Naive thymus-derived CD4-positive, alpha-beta T cell (primary cell): ENCODE measurements around the gene XPA. TPM values are rescaled to one million over a fixed set of nuclear protein-coding genes. Genes with fewer than 3 reads are reported as not detected.
"Not testable (repeated sequence)": the region's sequence is repeated elsewhere in the genome, so short reads cannot be mapped to it uniquely, and the experiment has no call there.

Source experiments
- ATAC-seq: fragments of 150-1000 bp; cut with Tn5 transposase; 2 replicates; pipeline ENCODE4 v1.10.0; 2021; ENCODE audit warnings: mild to moderate bottlenecking, moderate library complexity
- CTCF ChIA-PET: fragments of 350-600 bp; sonication (Branson Sonifier 250); formaldehyde crosslinking; loops from one replicate; lab custom pipeline; 2021; ENCODE audit warnings: antibody characterized with exemption; lab: Charles Lee
- POLR2A ChIA-PET: fragments of 350-600 bp; sonication (Branson Sonifier 250); formaldehyde crosslinking; loops from one replicate; lab custom pipeline; 2021; ENCODE audit warnings: antibody characterized with exemption, inconsistent platforms; lab: Charles Lee
- DNase-seq, 9 donors: peaks; one replicate each; pipeline versions ENCODE4 v3.0.0 to v3.0.0-alpha.2; 2020 to 2022; ENCODE audit warnings: mixed read lengths in 1 of 9
- H3K27ac ChIP-seq: one replicate; pipeline ENCODE4 v1.7.0; 2013; ENCODE audit warnings: mild to moderate bottlenecking, low read depth, low read length, moderate library complexity
- H3K27me3 ChIP-seq, 2 donors: one replicate each; pipeline ENCODE4 v1.7.0; 2013; ENCODE audit warnings: low read length in 2 of 2, mild to moderate bottlenecking in 2 of 2, moderate library complexity in 2 of 2; ENCODE audit not compliant: control insufficient read depth in 2 of 2, insufficient read depth in 2 of 2
- H3K36me3 ChIP-seq, 3 experiments: 1 replicate in 2 of 3; 2 replicates in 1 of 3; pipeline ENCODE4 v1.7.0; 2013; ENCODE audit warnings: low read length in 3 of 3, mild to moderate bottlenecking in 3 of 3, moderate library complexity in 1 of 3; ENCODE audit not compliant: insufficient read depth in 3 of 3, control insufficient read depth in 2 of 3
- H3K4me1 ChIP-seq, 2 donors: one replicate each; pipeline ENCODE4 v1.7.0; 2013; ENCODE audit warnings: low read length in 2 of 2, mild to moderate bottlenecking in 2 of 2, moderate library complexity in 1 of 2; ENCODE audit not compliant: control insufficient read depth in 2 of 2, insufficient read depth in 2 of 2
- H3K4me3 ChIP-seq: 2 replicates; pipeline ENCODE4 v1.7.0; 2013; ENCODE audit warnings: mild to moderate bottlenecking, low read length
- H3K9me3 ChIP-seq, 3 experiments: 1 replicate in 2 of 3; 2 replicates in 1 of 3; pipeline ENCODE4 v1.7.0; 2013; ENCODE audit warnings: low read length in 3 of 3; ENCODE audit not compliant: control insufficient read depth in 2 of 3
- H3K27ac Mint-ChIP-seq, 9 donors: one replicate each; pipeline ENCODE4 v1.8.0; 2020 to 2022; ENCODE audit warnings: mixed read lengths in 9 of 9, mild to moderate bottlenecking in 8 of 9, moderate library complexity in 5 of 9, inconsistent platforms in 2 of 9
- H3K27me3 Mint-ChIP-seq, 5 donors: one replicate each; pipeline ENCODE4 v1.8.0; 2021 to 2022; ENCODE audit warnings: mixed read lengths in 5 of 5, mild to moderate bottlenecking in 1 of 5
- H3K36me3 Mint-ChIP-seq, 5 donors: one replicate each; pipeline ENCODE4 v1.8.0; 2020 to 2022; ENCODE audit warnings: mixed read lengths in 5 of 5, mild to moderate bottlenecking in 3 of 5, inconsistent platforms in 1 of 5
- H3K4me1 Mint-ChIP-seq, 7 donors: one replicate each; pipeline ENCODE4 v1.8.0; 2020 to 2022; ENCODE audit warnings: mixed read lengths in 7 of 7, mild to moderate bottlenecking in 3 of 7, inconsistent platforms in 1 of 7
- H3K4me3 Mint-ChIP-seq, 10 donors: one replicate each; pipeline ENCODE4 v1.8.0; 2020 to 2022; ENCODE audit warnings: mild to moderate bottlenecking in 10 of 10, mixed read lengths in 10 of 10, moderate library complexity in 6 of 10, inconsistent platforms in 2 of 10
- H3K9me3 Mint-ChIP-seq, 11 donors: one replicate each; pipeline ENCODE4 v1.8.0; 2020 to 2022; ENCODE audit warnings: mixed read lengths in 11 of 11, mild to moderate bottlenecking in 4 of 11, inconsistent platforms in 1 of 11, moderate library complexity in 1 of 11
- intact Hi-C, 2 donors: fragments of 100-400 bp; cut with micrococcal nuclease; formaldehyde crosslinking; loops; one replicate each; pipeline ENCODE4 v1.15.1; 2023
- polyA plus RNA-seq, 2 donors: library from polyadenylated mRNA; unstranded; fragments of 300-500 nt; fragmentation: Illumina TruSeq; gene quantifications; one replicate each; pipeline ENCODE4 v1.2.3, GENCODE V29; 2021
- total RNA-seq, 6 experiments: library from RNA in 5 of 6; stranded (reverse) in 5 of 6; gene quantifications; 1 replicate in 5 of 6; 2 replicates in 1 of 6; pipeline ENCODE4 v1.2.3 and lab custom pipeline; 2021 to 2026

Gene XPA
- 10 to 100 TPM; 16.7 to 30.3 (median 23.2) TPM for total RNA-seq
- polyA plus RNA-seq = 10 to 100 TPM; 32.4 to 38.9 TPM
- total RNA-seq (lab: John Stamatoyannopoulos, UW) = 20.9 reads per million, percentile 51 among the genes with 10 or more reads in this experiment

DNA sequence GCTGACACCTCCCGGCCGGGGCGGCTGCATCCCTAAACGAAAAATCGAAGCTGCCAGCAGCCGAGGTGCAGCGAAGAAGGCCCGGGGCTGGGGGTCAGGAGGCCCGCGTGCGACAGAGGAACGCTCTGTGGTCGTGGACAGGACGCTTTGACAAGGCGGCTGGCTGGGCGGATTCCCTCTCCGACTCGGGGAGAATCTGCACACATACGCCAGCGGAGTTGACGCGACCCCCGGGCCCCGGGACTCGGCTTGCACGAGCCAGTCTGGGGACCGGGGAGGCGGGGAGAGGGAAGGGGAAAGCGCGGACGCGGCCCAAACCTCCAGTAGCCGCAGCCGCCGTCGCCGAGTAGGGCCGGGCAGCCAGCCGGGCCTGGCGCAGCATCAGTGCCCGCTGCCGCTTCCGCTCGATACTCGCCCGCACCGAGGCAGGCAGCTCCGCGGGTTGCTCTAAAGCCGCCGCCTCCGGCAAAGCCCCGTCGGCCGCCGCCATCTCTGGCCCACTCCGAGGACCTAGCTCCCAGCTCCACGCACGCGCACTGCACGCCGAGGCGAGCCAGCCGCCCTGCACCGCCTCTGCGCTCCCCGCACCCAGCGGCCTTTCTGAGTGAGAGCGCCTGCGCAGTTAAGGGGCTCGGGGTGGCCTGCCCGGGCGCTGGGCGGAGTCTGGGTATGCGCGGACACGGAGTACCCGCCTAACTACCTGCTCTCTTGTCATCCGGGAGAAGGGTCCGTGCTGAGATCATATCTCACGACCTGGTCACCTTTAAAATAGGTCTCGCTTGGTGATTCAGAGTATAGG lies at the start of gene XPA:
TSS of gene XPA (minus strand) at position 538 of the 799 bp plus-strand sequence. CDS start at position 490, 48 bp downstream.
- DNase-seq (peak; percentile 95 to 98 (median 96)), ATAC-seq (peak; percentile 97)
- intact Hi-C loops = loop anchor here (1.0 to 5.0 kb wide), 15 partner anchors 13 to 560 kb away; partner anchors contain the start of genes NCBP1 (in 2 of the 2), TBC1D2 (in 2 of the 2), TDRD7 (in 2 of the 2) and TRMO (in 2 of the 2)
- POLR2A ChIA-PET = interaction anchor here (0.6 to 4.1 kb wide), 18 partner anchors 9 to 560 kb away, joined by 3 to 27 read pairs (median 3); partner anchors contain the start of genes ANP32B, NANS, NCBP1 and TRMO
- CTCF ChIA-PET = interaction anchor here (0.8 to 1.0 kb wide), 2 partner anchors 8 to 12 kb away, joined by 4 to 6 read pairs; no protein-coding TSS in a partner anchor
- Mint-ChIP-seq H3K4me1 (peaks cover 53 to 70% (median 65%) of the 10 kb centered on the region in 7 donors), H3K36me3 (peaks cover 0 to 13% (median 8%) of the 10 kb centered on the region in 5 donors), H3K27ac (peak within 1 kb of the TSS; percentile 85 to 98 (median 93)), H3K4me3 (peak within 1 kb of the TSS; percentile 87 to 96 (median 90)), H3K27me3 (peaks cover 0 to 8% (median 0%) of the 10 kb centered on the region in 5 donors), H3K9me3 (peaks cover 0 to 1% (median 0%) of the 10 kb centered on the region in 11 donors)
- peak within 1 kb of the TSS; percentile 68 for H3K4me3 ChIP-seq
- H3K9me3 ChIP-seq = no peaks in the 10 kb centered on the region
- peaks cover 32 to 38% of the 10 kb centered on the region in 2 donors for H3K4me1 ChIP-seq
- no peaks in the 10 kb centered on the region for H3K27me3 ChIP-seq
- H3K36me3 ChIP-seq = peaks cover 0 to 3% (median 0%) of the 10 kb centered on the region in 3 experiments
- H3K27ac ChIP-seq = peak within 1 kb of the TSS; percentile 85

DNA sequence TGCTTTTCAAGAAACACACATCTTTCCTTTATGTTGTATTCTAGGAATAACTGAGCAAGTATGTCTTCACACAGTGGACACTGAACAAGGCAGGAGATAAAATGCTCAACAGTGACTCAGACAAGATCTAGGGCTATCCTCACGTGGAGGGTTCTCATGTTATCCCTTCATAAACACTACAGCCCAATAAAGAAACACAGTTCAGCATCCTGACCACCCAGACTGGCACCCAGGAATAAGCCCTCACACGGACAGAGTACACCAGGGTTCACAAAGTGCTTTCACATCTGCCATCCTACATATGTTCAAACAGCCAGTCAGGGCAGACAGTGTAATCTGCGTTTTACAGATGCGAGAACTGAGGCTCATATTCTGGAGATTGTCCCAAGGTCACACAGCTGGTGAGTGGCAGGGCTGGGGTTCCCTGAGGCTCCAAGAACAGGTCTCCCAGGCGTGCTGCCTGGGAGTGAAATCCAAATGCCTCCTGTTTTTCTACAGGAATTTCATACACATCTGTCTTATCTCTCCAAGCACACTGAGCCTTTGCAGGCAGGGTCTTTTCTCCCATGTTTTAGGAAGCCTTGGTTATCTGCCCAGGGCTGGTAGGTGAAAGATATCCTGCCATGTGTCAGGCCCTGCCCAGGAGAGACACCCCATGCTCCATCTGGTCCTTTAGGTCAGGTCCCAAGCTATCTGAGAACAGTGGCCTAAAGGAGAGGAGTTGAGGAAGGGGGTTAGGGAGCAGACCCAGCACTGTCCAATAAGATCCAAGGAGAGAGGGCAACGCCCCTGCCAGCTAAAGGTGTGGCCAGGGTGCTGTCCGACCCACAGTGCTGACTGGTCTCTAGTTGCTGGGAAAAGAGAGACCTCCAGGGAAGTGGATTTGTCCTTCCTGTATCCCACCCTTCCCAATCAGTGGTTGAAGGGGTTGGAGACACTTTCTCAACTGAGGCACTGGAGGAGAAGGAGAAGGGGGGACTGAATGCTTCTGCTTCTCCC lies 47.9 kb upstream of the XPA start:
- no peaks in the 10 kb centered on the region for H3K36me3 ChIP-seq
- H3K4me1 ChIP-seq = peaks cover 0 to 8% of the 10 kb centered on the region in 2 donors
- Mint-ChIP-seq H3K27me3 (peaks cover 50 to 75% (median 60%) of the 10 kb centered on the region in 5 donors), H3K4me3 (no peak overlapping the region), H3K4me1 (peaks cover 3 to 12% (median 7%) of the 10 kb centered on the region in 7 donors), H3K27ac (no peak overlapping the region), H3K9me3 (peaks cover 0 to 23% (median 9%) of the 10 kb centered on the region in 11 donors), H3K36me3 (peaks cover 0 to 7% (median 5%) of the 10 kb centered on the region in 5 donors)
- ATAC-seq (no peak), DNase-seq (no peak)
- intact Hi-C loops = no loop called here
- POLR2A ChIA-PET = no interaction called here
- no peak overlapping the region for H3K27ac ChIP-seq
- peaks cover 0 to 7% (median 0%) of the 10 kb centered on the region in 3 experiments for H3K9me3 ChIP-seq
- CTCF ChIA-PET = no interaction called here
- H3K4me3 ChIP-seq = no peak overlapping the region
- peaks cover 0 to 12% of the 10 kb centered on the region in 2 donors for H3K27me3 ChIP-seq

DNA sequence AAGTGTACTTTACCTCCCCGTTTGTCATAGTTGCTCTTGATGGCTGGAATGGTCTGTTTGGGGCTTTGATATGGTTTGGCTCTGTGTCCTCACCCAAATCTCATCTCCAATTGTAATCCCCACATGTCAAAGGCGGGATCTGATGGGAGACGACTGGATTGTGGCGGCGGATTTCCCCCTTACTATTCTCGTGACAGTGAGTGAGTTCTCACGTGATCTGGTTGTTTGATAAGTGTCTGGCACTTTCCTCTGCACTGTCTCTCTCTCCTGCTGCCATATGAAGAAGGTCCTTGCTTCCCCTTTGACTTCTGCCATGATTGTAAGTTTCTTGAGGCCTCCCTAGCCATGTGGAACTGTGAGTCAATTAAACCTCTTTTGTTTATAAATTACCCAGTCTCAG lies 46.9 kb upstream of the XPA start:
- DNase-seq, H3K27ac ChIP-seq, H3K4me3 ChIP-seq, intact Hi-C loops, H3K4me1 ChIP-seq, H3K4me3 Mint-ChIP-seq, CTCF ChIA-PET, H3K27ac Mint-ChIP-seq, H3K36me3 Mint-ChIP-seq, ATAC-seq, H3K36me3 ChIP-seq, H3K9me3 ChIP-seq, POLR2A ChIA-PET: not testable (repeated sequence)
- Mint-ChIP-seq H3K4me1 (peaks cover 3 to 12% (median 7%) of the 10 kb centered on the region in 7 donors), H3K27me3 (peaks cover 58 to 77% (median 69%) of the 10 kb centered on the region in 5 donors), H3K9me3 (peaks cover 0 to 23% (median 9%) of the 10 kb centered on the region in 11 donors)
- peaks cover 0 to 12% of the 10 kb centered on the region in 2 donors for H3K27me3 ChIP-seq

DNA sequence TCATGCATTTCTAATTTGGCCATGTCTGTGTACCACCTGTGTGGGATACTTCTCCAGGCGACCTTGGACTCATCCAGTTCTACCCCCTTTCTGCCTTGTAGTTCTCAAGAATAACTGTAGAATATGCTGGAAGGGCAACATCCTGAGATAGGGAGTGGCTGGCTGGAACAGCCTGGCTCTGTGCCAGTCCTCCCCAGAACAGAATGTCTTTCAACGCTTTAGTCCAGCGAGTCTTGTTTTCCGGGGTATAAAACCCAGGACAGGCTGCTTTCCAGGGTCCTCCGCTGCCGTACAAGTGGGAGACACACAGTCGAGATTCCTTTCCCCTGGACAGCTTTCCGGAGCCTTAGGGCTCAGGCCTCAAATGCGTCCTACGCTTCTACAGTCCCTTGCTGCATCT lies 45.4 kb upstream of the XPA start:
- H3K27me3 ChIP-seq = peaks cover 0 to 12% of the 10 kb centered on the region in 2 donors

DNA sequence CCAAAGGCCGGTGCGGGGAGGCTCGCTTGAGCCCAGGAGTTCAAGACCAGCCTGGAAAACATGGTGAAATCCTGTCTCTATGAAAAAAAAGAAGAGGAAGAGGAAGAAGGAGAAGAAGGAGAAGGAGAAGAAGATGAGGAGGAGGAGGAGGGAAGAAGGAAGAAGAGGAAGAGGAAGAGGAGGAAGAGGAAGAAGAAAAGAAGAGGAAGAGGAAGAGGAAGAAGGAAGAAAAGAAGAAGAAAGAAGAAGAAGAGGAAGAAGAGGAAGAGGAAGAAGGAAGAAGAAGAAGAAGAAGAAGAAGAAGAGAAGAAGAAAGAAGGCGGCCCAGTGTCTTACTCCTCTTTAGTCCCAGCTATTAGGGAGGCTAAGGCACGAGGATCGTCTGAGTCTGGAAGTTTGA lies 44.8 kb upstream of the XPA start:
- no peaks in the 10 kb centered on the region for H3K36me3 ChIP-seq
- Mint-ChIP-seq H3K27me3 (peaks cover 71 to 79% (median 76%) of the 10 kb centered on the region in 5 donors), H3K4me1 (peaks cover 3 to 12% (median 7%) of the 10 kb centered on the region in 7 donors), H3K36me3 (peaks cover 0 to 7% (median 5%) of the 10 kb centered on the region in 5 donors), H3K9me3 (peaks cover 0 to 23% (median 9%) of the 10 kb centered on the region in 11 donors), H3K27ac (no peak overlapping the region), H3K4me3 (peak overlapping the region in 8 of 10 donors; percentile 12 to 69 (median 60))
- H3K4me3 ChIP-seq = no peak overlapping the region
- CTCF ChIA-PET = interaction anchor here (0.6 kb wide), 1 partner anchor 124 kb away, joined by 3 read pairs; no protein-coding TSS in a partner anchor
- DNase-seq (no peak), ATAC-seq (no peak)
- peaks cover 0 to 8% of the 10 kb centered on the region in 2 donors for H3K4me1 ChIP-seq
- no peak overlapping the region for H3K27ac ChIP-seq
- H3K27me3 ChIP-seq = peaks cover 0 to 12% of the 10 kb centered on the region in 2 donors
- H3K9me3 ChIP-seq = peaks cover 0 to 7% (median 0%) of the 10 kb centered on the region in 3 experiments
- intact Hi-C loops = no loop called here
- POLR2A ChIA-PET = no interaction called here

More for the DNA sequence above, 45.4 kb upstream of the XPA start:
- Histone ChIP-seq H3K4me3 (no peak overlapping the region), H3K36me3 (no peaks in the 10 kb centered on the region), H3K27ac (no peak overlapping the region), H3K9me3 (peaks cover 0 to 7% (median 0%) of the 10 kb centered on the region in 3 experiments), H3K4me1 (peaks cover 0 to 8% of the 10 kb centered on the region in 2 donors)
- H3K4me1 Mint-ChIP-seq = peaks cover 3 to 12% (median 7%) of the 10 kb centered on the region in 7 donors
- H3K27ac Mint-ChIP-seq = no peak overlapping the region
- H3K9me3 Mint-ChIP-seq = peaks cover 0 to 23% (median 9%) of the 10 kb centered on the region in 11 donors
- intact Hi-C loops = no loop called here
- ATAC-seq = no peak
- no peak for DNase-seq
- CTCF ChIA-PET = no interaction called here
- POLR2A ChIA-PET = no interaction called here
- H3K4me3 Mint-ChIP-seq = peak overlapping the region in 2 of 10 donors; percentile 9 to 19
- peaks cover 0 to 7% (median 5%) of the 10 kb centered on the region in 5 donors for H3K36me3 Mint-ChIP-seq
- peaks cover 70 to 80% (median 77%) of the 10 kb centered on the region in 5 donors for H3K27me3 Mint-ChIP-seq
